Neural cell (in vitro differentiated cells): ENCODE results near the gene RCHY1. TPM values are rescaled to one million over a fixed set of nuclear protein-coding genes. Genes with fewer than 3 reads are reported as not detected.

Source experiments
- H2AFZ ChIP-seq: fragments of 200-600, 300-800 bp; sonication (generic), shearing (Covaris generic); 2 replicates; pipeline ENCODE4 v1.6.0; 2014; ENCODE audit warnings: low read depth, mild to moderate bottlenecking, antibody characterized with exemption, low read length, moderate library complexity
- H3F3A ChIP-seq: fragments of 200-600 bp; shearing (Covaris generic); 2 replicates; pipeline ENCODE4 v1.6.1; 2016; ENCODE audit warnings: mild to moderate bottlenecking, moderate library complexity, mixed read lengths, antibody characterized with exemption, low read length; ENCODE audit not compliant: insufficient read depth, poor library complexity, severe bottlenecking
- H3K27ac ChIP-seq: fragments of 200-600, 300-800 bp; sonication (generic), shearing (Covaris generic); 2 replicates; pipeline ENCODE4 v1.5.1; 2014; ENCODE audit warnings: mild to moderate bottlenecking, low read length, moderate library complexity
- H3K27me3 ChIP-seq: fragments of 300-800, 200-600 bp; sonication (generic), shearing (Covaris generic); 2 replicates; pipeline ENCODE4 v1.6.0; 2014; ENCODE audit warnings: mild to moderate bottlenecking, low read depth, low read length, moderate library complexity; ENCODE audit not compliant: insufficient read depth
- H3K36me3 ChIP-seq: fragments of 300-800, 200-600 bp; sonication (generic), shearing (Covaris generic); 2 replicates; pipeline ENCODE4 v1.5.1; 2014; ENCODE audit warnings: mild to moderate bottlenecking, antibody characterized with exemption, low read length, moderate library complexity; ENCODE audit not compliant: insufficient read depth
- H3K4me2 ChIP-seq: fragments of 300-800, 200-600 bp; sonication (generic), shearing (Covaris generic); 2 replicates; pipeline ENCODE4 v1.6.0; 2014; ENCODE audit warnings: mild to moderate bottlenecking, low read length
- H3K4me3 ChIP-seq: fragments of 300-800, 200-600 bp; sonication (generic), shearing (Covaris generic); 2 replicates; pipeline ENCODE4 v1.5.1; 2014; ENCODE audit warnings: mild to moderate bottlenecking, low read length, moderate library complexity
- H3K79me2 ChIP-seq: fragments of 200-600 bp; shearing (Covaris generic); replicated peaks from 2 replicates; pipeline ENCODE4 v1.6.0; 2014; ENCODE audit warnings: mild to moderate bottlenecking, low read length, moderate library complexity; ENCODE audit not compliant: insufficient read depth
- H3K9ac ChIP-seq: fragments of 300-800, 200-600 bp; sonication (generic), shearing (Covaris generic); 2 replicates; pipeline ENCODE4 v1.6.1; 2016; ENCODE audit warnings: mild to moderate bottlenecking, low read length, mixed read lengths
- H3K9me2 ChIP-seq: fragments of 200-600 bp; shearing (Covaris generic); 2 replicates; pipeline ENCODE4 v1.6.1; 2016; ENCODE audit warnings: mild to moderate bottlenecking, low read length, mixed read lengths; ENCODE audit not compliant: insufficient read depth
- H3K9me3 ChIP-seq: fragments of 200-600, 300-800 bp; sonication (generic), shearing (Covaris generic); 2 replicates; pipeline ENCODE4 v1.6.1; 2016; ENCODE audit warnings: mild to moderate bottlenecking, mixed run types, low read length, moderate library complexity, mixed read lengths
- H4K20me1 ChIP-seq: fragments of 200-600 bp; shearing (Covaris generic); 2 replicates; pipeline ENCODE4 v1.6.1; 2016; ENCODE audit warnings: mild to moderate bottlenecking, mixed run types; ENCODE audit not compliant: insufficient read depth
- EP300 ChIP-seq: fragments of 450-650 bp; conservative IDR thresholded peaks from 2 replicates; pipeline ENCODE4 v1.6.1; 2014; ENCODE audit warnings: antibody characterized with exemption, mild to moderate bottlenecking, moderate library complexity; ENCODE audit not compliant: poor library complexity, severe bottlenecking
- EZH2 ChIP-seq: fragments of 200-600, 300-800 bp; shearing (Covaris generic), sonication (generic); IDR thresholded peaks from 2 replicates; pipeline ENCODE4 v1.6.1; 2014; ENCODE audit warnings: antibody characterized with exemption, low read length, borderline replicate concordance, mild to moderate bottlenecking; ENCODE audit not compliant: insufficient read depth, poor library complexity, severe bottlenecking
- MXI1 ChIP-seq: fragments of 450-650 bp; conservative IDR thresholded peaks from 2 replicates; pipeline ENCODE4 v1.6.1; 2014; ENCODE audit warnings: antibody characterized with exemption, mild to moderate bottlenecking; ENCODE audit not compliant: poor library complexity, severe bottlenecking
- POLR2AphosphoS5 ChIP-seq: IDR thresholded peaks from 2 replicates; pipeline ENCODE4 v1.6.1; 2012
- RAD21 ChIP-seq: fragments of 450-650 bp; conservative IDR thresholded peaks from 2 replicates; pipeline ENCODE4 v1.6.1; 2014; ENCODE audit warnings: antibody characterized with exemption, mild to moderate bottlenecking, moderate library complexity
- SMC3 ChIP-seq: fragments of 450-650 bp; conservative IDR thresholded peaks from 2 replicates; pipeline ENCODE4 v1.6.1; 2014; ENCODE audit warnings: antibody characterized with exemption, mild to moderate bottlenecking, moderate library complexity; ENCODE audit not compliant: poor library complexity
- TAF1 ChIP-seq: IDR thresholded peaks from 2 replicates; pipeline ENCODE4 v1.6.1; 2012; ENCODE audit warnings: low read depth
- polyA plus RNA-seq: library from polyadenylated mRNA; depleted of rRNA; stranded (reverse); fragments of >200 nt; gene quantifications from 2 replicates; pipeline ENCODE4 v1.2.3, GENCODE V29; 2014
- TF ChIP-seq, protein P1 (sequence below): fragments of 450-650 bp; IDR thresholded peaks from 2 replicates; pipeline ENCODE4 v1.5.1; 2014; ENCODE audit warnings: antibody characterized with exemption, mild to moderate bottlenecking, moderate library complexity; ENCODE audit not compliant: poor library complexity, severe bottlenecking
- TF ChIP-seq, protein P2 (sequence below): IDR thresholded peaks from 2 replicates; pipeline ENCODE4 v1.6.1; 2012; ENCODE audit warnings: borderline replicate concordance

The RCHY1 gene
- polyA plus RNA-seq, 1 donor from 2014 or later, result 70.6 TPM

DNA sequence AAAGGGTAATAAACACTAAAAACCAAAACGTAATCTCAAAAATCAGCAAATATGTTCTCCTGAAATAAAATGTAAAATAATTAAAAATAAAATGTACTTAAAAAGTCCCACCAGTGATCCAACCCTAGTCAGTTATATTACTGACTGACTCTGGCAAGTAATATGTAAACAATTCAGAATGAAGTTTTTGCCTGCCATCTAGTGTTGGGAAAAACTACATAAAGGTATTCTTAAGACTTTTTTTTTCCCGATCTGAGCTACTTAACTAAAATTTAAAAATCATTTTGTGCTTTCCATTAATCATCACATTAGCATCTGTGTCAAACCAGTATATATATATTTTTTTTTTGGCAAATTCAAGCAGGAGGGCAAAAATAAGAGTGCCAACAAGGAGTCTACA lies 24.0 kb downstream of the RCHY1 start:
- no peak overlapping the region for H3K27ac ChIP-seq
- H4K20me1 ChIP-seq, result no peaks in the 10 kb centered on the region
- peaks cover 4% of the 10 kb centered on the region for H3K36me3 ChIP-seq
- no peak overlapping the region for H3K4me2 ChIP-seq
- no peaks in the 10 kb centered on the region for H3F3A ChIP-seq
- no peaks in the 10 kb centered on the region for H3K79me2 ChIP-seq
- no peak overlapping the region for H3K9ac ChIP-seq
- H3K27me3 ChIP-seq, result no peaks in the 10 kb centered on the region
- TF ChIP-seq, protein P1, sequence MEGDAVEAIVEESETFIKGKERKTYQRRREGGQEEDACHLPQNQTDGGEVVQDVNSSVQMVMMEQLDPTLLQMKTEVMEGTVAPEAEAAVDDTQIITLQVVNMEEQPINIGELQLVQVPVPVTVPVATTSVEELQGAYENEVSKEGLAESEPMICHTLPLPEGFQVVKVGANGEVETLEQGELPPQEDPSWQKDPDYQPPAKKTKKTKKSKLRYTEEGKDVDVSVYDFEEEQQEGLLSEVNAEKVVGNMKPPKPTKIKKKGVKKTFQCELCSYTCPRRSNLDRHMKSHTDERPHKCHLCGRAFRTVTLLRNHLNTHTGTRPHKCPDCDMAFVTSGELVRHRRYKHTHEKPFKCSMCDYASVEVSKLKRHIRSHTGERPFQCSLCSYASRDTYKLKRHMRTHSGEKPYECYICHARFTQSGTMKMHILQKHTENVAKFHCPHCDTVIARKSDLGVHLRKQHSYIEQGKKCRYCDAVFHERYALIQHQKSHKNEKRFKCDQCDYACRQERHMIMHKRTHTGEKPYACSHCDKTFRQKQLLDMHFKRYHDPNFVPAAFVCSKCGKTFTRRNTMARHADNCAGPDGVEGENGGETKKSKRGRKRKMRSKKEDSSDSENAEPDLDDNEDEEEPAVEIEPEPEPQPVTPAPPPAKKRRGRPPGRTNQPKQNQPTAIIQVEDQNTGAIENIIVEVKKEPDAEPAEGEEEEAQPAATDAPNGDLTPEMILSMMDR, result peak; percentile 60
- no peak for TF ChIP-seq POLR2AphosphoS5
- peak; percentile 69 for TF ChIP-seq RAD21
- no peak for TF ChIP-seq MXI1
- TF ChIP-seq, protein P2, sequence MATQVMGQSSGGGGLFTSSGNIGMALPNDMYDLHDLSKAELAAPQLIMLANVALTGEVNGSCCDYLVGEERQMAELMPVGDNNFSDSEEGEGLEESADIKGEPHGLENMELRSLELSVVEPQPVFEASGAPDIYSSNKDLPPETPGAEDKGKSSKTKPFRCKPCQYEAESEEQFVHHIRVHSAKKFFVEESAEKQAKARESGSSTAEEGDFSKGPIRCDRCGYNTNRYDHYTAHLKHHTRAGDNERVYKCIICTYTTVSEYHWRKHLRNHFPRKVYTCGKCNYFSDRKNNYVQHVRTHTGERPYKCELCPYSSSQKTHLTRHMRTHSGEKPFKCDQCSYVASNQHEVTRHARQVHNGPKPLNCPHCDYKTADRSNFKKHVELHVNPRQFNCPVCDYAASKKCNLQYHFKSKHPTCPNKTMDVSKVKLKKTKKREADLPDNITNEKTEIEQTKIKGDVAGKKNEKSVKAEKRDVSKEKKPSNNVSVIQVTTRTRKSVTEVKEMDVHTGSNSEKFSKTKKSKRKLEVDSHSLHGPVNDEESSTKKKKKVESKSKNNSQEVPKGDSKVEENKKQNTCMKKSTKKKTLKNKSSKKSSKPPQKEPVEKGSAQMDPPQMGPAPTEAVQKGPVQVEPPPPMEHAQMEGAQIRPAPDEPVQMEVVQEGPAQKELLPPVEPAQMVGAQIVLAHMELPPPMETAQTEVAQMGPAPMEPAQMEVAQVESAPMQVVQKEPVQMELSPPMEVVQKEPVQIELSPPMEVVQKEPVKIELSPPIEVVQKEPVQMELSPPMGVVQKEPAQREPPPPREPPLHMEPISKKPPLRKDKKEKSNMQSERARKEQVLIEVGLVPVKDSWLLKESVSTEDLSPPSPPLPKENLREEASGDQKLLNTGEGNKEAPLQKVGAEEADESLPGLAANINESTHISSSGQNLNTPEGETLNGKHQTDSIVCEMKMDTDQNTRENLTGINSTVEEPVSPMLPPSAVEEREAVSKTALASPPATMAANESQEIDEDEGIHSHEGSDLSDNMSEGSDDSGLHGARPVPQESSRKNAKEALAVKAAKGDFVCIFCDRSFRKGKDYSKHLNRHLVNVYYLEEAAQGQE, result no peak
- peak; percentile 71 for TF ChIP-seq SMC3
- TF ChIP-seq TAF1, result no peak
- H2AFZ ChIP-seq, result no peak overlapping the region
- H3K9me2 ChIP-seq, result no peaks in the 10 kb centered on the region
- no peaks in the 10 kb centered on the region for H3K9me3 ChIP-seq
- no peak overlapping the region for H3K4me3 ChIP-seq

DNA sequence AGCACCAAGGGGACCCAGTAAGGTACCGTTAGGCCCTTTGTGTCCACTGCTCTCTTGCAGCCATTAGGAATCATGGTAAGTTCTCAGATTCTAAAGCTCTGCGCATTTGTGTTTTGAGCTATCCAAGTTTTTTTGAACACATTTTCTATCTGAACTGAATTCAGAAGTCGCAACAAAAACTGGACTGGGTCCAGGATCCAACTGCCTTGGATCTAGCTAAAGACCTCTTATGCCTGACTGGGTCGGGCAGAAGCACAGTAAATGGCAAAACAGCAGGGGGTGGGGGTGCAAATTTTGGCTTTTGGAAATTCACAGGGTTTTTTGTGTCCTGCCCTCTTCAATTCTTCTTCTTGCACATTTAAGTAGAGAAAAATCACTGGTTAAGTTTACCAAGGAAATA lies 30.0 kb downstream of the RCHY1 start:
- Histone ChIP-seq H3K4me3 (no peak overlapping the region), H2AFZ (no peak overlapping the region), H3K9me2 (no peaks in the 10 kb centered on the region), H3F3A (no peaks in the 10 kb centered on the region), H3K9me3 (no peaks in the 10 kb centered on the region), H3K79me2 (no peaks in the 10 kb centered on the region), H3K4me2 (no peak overlapping the region), H3K9ac (no peak overlapping the region), H4K20me1 (no peaks in the 10 kb centered on the region), H3K27ac (no peak overlapping the region), H3K27me3 (no peaks in the 10 kb centered on the region), H3K36me3 (peaks cover 22% of the 10 kb centered on the region)
- no peak for TF ChIP-seq EP300
- TF ChIP-seq TAF1, result no peak
- TF ChIP-seq, protein P1, result no peak
- no peak for TF ChIP-seq RAD21
- TF ChIP-seq SMC3, result no peak
- TF ChIP-seq, protein P2, result no peak
- TF ChIP-seq MXI1, result no peak
- no peak for TF ChIP-seq EZH2
- no peak for TF ChIP-seq POLR2AphosphoS5
